ENCODE measurements around the gene EMCN. TPM values are rescaled to one million over a fixed set of nuclear protein-coding genes. Genes with fewer than 3 reads are reported as not detected.

Gene EMCN
- total RNA-seq, 1 experiment from 2014 or later: not detected

- no peaks in the 10 kb centered on the region for H3K4me1 Mint-ChIP-seq
- peaks cover 0 to 8% (median 0%) of the 10 kb centered on the region in 3 experiments; a peak in 2 of 7 replicates for H3K36me3 Mint-ChIP-seq (ENCODE audit: insufficient read depth in 1 of 3, low read depth in 3 of 3)
- no peak overlapping the region for H2BK15ac ChIP-seq (ENCODE audit: low read depth, low read length)
- no peaks in the 10 kb centered on the region for H3K79me1 ChIP-seq (ENCODE audit: insufficient read depth, low read depth, low read length, poor library complexity, severe bottlenecking)
- H3K9me3 Mint-ChIP-seq: no peaks in the 10 kb centered on the region
- H3K4me2 ChIP-seq (ENCODE audit: insufficient read depth, insufficient read length, low read length): no peak overlapping the region
- H3K9ac ChIP-seq (ENCODE audit: extremely low read depth, insufficient read length, low read length): no peak overlapping the region
- no peaks in the 10 kb centered on the region for H3K9me3 ChIP-seq (ENCODE audit: control insufficient read depth, low read depth, low read length)
- H3K79me2 ChIP-seq (ENCODE audit: insufficient read depth, low read length): no peaks in the 10 kb centered on the region
- H3K23me2 ChIP-seq (ENCODE audit: insufficient read length, low read depth, low read length, poor library complexity, severe bottlenecking): no peaks in the 10 kb centered on the region
- no peak for TF ChIP-seq CTCF (conservative IDR thresholded peaks at IDR 0.05)
- H3K18ac ChIP-seq (ENCODE audit: insufficient read length, low read depth, low read length): no peak overlapping the region
- H2BK20ac ChIP-seq (ENCODE audit: low read depth, low read length, poor library complexity, severe bottlenecking): no peak overlapping the region
- no peaks in the 10 kb centered on the region for H3K27me3 ChIP-seq (ENCODE audit: insufficient read depth, low read length)
- no peak overlapping the region for H2BK5ac ChIP-seq (ENCODE audit: insufficient read length, low read length)
- H3K56ac ChIP-seq (ENCODE audit: insufficient read length, low read depth, low read length): no peak overlapping the region
- H3K27ac ChIP-seq (ENCODE audit: insufficient read length, low read depth, low read length): no peak overlapping the region
- no peak overlapping the region for H3K27ac Mint-ChIP-seq
- no peak overlapping the region for H2BK120ac ChIP-seq (ENCODE audit: low read depth, low read length, poor library complexity, severe bottlenecking)
- no peaks in the 10 kb centered on the region for H3K27me3 Mint-ChIP-seq (ENCODE audit: low read depth)
- H3K23ac ChIP-seq (ENCODE audit: insufficient read length, low read depth, low read length): no peak overlapping the region
- no peak overlapping the region for H3K14ac ChIP-seq (ENCODE audit: insufficient read depth, low read length)
- no peaks in the 10 kb centered on the region for H3K4me1 ChIP-seq (ENCODE audit: insufficient read depth, low read length)
- no peak overlapping the region for H4K5ac ChIP-seq (ENCODE audit: insufficient read length, low read depth, low read length)
- H4K20me1 ChIP-seq (ENCODE audit: control insufficient read depth, insufficient read depth, insufficient read length): no peaks in the 10 kb centered on the region
- no peak overlapping the region for H4K8ac ChIP-seq (replicated peaks; ENCODE audit: insufficient read length, low read depth, low read length)
- no peak overlapping the region for H2AK5ac ChIP-seq (ENCODE audit: insufficient read length, low read length)
- H3T11ph ChIP-seq (ENCODE audit: low read length): no peak overlapping the region
- H4K91ac ChIP-seq (ENCODE audit: insufficient read length, low read depth, low read length): no peak overlapping the region
- H3K4me3 Mint-ChIP-seq: no peak overlapping the region
- no peak overlapping the region for H2BK12ac ChIP-seq (ENCODE audit: insufficient read length, low read depth, low read length)
- no peak overlapping the region for H3K4ac ChIP-seq (ENCODE audit: low read depth, low read length)
- H2AFZ ChIP-seq (ENCODE audit: low read length): no peak overlapping the region
- no peak for DNase-seq
These were observed 28.5 kb downstream of the EMCN start for GRCh38 chr4:100489305-100489704.

All from H9 (cell line).